ENCODE results near the gene ICAM5.

GRCh38 chr19:10256551-10256950, 33.2 kb upstream of the ICAM5 start:
- TF ChIP-seq, protein P1, sequence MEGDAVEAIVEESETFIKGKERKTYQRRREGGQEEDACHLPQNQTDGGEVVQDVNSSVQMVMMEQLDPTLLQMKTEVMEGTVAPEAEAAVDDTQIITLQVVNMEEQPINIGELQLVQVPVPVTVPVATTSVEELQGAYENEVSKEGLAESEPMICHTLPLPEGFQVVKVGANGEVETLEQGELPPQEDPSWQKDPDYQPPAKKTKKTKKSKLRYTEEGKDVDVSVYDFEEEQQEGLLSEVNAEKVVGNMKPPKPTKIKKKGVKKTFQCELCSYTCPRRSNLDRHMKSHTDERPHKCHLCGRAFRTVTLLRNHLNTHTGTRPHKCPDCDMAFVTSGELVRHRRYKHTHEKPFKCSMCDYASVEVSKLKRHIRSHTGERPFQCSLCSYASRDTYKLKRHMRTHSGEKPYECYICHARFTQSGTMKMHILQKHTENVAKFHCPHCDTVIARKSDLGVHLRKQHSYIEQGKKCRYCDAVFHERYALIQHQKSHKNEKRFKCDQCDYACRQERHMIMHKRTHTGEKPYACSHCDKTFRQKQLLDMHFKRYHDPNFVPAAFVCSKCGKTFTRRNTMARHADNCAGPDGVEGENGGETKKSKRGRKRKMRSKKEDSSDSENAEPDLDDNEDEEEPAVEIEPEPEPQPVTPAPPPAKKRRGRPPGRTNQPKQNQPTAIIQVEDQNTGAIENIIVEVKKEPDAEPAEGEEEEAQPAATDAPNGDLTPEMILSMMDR (conservative IDR thresholded peaks at IDR 0.05 in 1 of 2, IDR thresholded peaks at IDR 0.05 in 1 of 2; ENCODE audit: low read depth in 1 of 2, low read length in 2 of 2), result no peak
- TF ChIP-seq EZH2 (IDR thresholded peaks at IDR 0.05; ENCODE audit: low read length, missing control alignments), result no peak
